ENCODE data around the gene CCNG2.

GRCh38 chr4:77219266-77219665 lies 62.3 kb downstream of the CCNG2 start:
- no peak for TF ChIP-seq CTCF (IDR thresholded peaks at IDR 0.05; ENCODE audit: insufficient read depth, low read length, poor library complexity, severe bottlenecking)
- TF ChIP-seq EZH2phosphoT487 (conservative IDR thresholded peaks at IDR 0.05; ENCODE audit: low read length): no peak
